ENCODE measurements around the gene VGLL4.

- TF ChIP-seq CTCF (conservative IDR thresholded peaks at IDR 0.05 in 1 of 2, IDR thresholded peaks at IDR 0.05 in 1 of 2; ENCODE audit: extremely low read depth in 1 of 2, insufficient read depth in 1 of 2, low read depth in 1 of 2, low read length in 2 of 2) (no peak), EZH2 (IDR thresholded peaks at IDR 0.05; ENCODE audit: borderline replicate concordance, low read length) (no peak)
Observed at GRCh38 chr3:11643201-11643603, 513 bp downstream of the VGLL4 start.

Data from mammary epithelial cell (primary cell).